Fibroblast of villous mesenchyme (primary cell): ENCODE results near the gene NDST3. TPM values are rescaled to one million over a fixed set of nuclear protein-coding genes. Genes with fewer than 3 reads are reported as not detected.

ENCODE experiments used
- DNase-seq: peaks from one replicate; pipeline ENCODE4 v3.0.0-alpha.2; 2010; ENCODE audit warnings: low read depth
- H3K4me3 ChIP-seq: 2 replicates; pipeline ENCODE4 v1.5.1; 2011; ENCODE audit warnings: low read depth, mild to moderate bottlenecking, low read length
- CTCF ChIP-seq: IDR thresholded peaks from 2 replicates; pipeline ENCODE4 v1.5.1; 2012; ENCODE audit warnings: low read depth, mild to moderate bottlenecking, low read length; ENCODE audit not compliant: insufficient read depth
- total RNA-seq: library from RNA; depleted of rRNA; stranded (reverse); fragments of >200 nt; gene quantifications from 2 replicates; pipeline ENCODE4 v1.2.3, GENCODE V29; 2012

NDST3 gene
- total RNA-seq, 1 donor: under 0.01 TPM

- peak; percentile 16 for DNase-seq
- TF ChIP-seq CTCF: no peak
- no peak overlapping the region for H3K4me3 ChIP-seq
These were observed 90.7 kb downstream of the NDST3 start for GRCh38 chr4:118124997-118125396.

- H3K4me3 ChIP-seq: no peak overlapping the region
- TF ChIP-seq CTCF: no peak
- DNase-seq: no peak
These were observed 105.0 kb downstream of the NDST3 start for GRCh38 chr4:118139241-118139640.

- no peak overlapping the region for H3K4me3 ChIP-seq
- TF ChIP-seq CTCF: no peak
- no peak for DNase-seq
These were observed 107.0 kb downstream of the NDST3 start for GRCh38 chr4:118141240-118141639.

- H3K4me3 ChIP-seq: no peak overlapping the region
- TF ChIP-seq CTCF: no peak
- DNase-seq: no peak
These were observed 120.4 kb downstream of the NDST3 start for GRCh38 chr4:118154649-118155048.

GRCh38 chr4:118155516-118155915, 121.2 kb downstream of the NDST3 start:
- TF ChIP-seq CTCF: no peak
- no peak overlapping the region for H3K4me3 ChIP-seq
- no peak for DNase-seq

- TF ChIP-seq CTCF: no peak
- DNase-seq: peak; percentile 74
- no peak overlapping the region for H3K4me3 ChIP-seq
These were observed 124.6 kb downstream of the NDST3 start for GRCh38 chr4:118158763-118159375.

- H3K4me3 ChIP-seq: no peak overlapping the region
- DNase-seq: no peak
- TF ChIP-seq CTCF: no peak
These were observed 133.0 kb downstream of the NDST3 start for GRCh38 chr4:118167306-118167705.
